ENCODE measurements around the gene CEP89.

Gene CEP89

DNA sequence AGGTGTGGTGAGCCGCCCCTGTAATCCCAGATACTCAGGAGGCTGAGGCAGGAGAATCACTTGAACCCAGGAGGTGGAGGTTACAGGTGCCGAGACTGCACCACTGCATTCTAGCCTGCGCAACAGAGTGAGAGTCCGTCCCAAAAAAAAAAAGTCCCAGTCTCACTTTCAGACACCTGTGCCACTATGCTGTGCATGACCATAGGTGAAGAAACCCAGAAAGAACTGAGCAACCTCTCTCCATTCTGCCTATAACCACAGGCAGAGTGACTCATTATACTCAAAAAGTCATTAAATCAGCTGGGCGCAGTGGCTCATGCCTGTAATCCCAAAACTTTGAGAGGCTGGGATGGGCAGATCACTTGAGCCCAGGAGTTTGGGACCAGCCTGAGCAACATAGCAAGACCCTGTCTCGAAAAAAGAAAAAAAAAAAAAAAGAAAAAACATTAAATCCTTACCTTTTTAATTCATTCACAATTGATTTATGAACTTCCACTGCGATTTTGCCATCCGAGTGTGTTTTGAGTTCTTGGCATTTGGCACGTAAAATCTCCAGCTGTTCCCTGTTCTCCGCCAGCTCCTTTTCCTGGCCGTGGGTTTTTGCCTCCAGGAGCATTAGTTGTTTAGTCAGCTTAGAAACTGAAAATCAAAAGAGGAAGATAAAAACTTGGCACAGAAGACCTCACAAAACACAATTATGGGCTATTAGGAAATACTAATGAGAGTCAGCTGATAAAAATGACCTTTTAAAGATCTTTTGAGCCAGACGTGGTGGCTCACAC, 56.7 kb downstream of the CEP89 start:
- Histone ChIP-seq H3K79me2 (ENCODE audit: control insufficient read depth, low read length) (no peaks in the 10 kb centered on the region), H3K4me3 (ENCODE audit: low read length) (no peak overlapping the region), H3K27me3 (ENCODE audit: control insufficient read depth, low read length) (no peaks in the 10 kb centered on the region), H4K20me1 (ENCODE audit: control insufficient read depth, insufficient read depth, low read depth, low read length) (no peaks in the 10 kb centered on the region), H3F3A (ENCODE audit: control insufficient read depth, insufficient read depth) (no peaks in the 10 kb centered on the region), H3K36me3 (ENCODE audit: control insufficient read depth, low read length) (no peaks in the 10 kb centered on the region), H3K4me2 (ENCODE audit: low read length) (no peak overlapping the region), H3K4me1 (ENCODE audit: control insufficient read depth, low read length) (no peaks in the 10 kb centered on the region), H3K27ac (ENCODE audit: low read depth, low read length) (no peak overlapping the region), H3K9me2 (replicated peaks; ENCODE audit: control insufficient read depth, low read length) (no peaks in the 10 kb centered on the region), H3K9me3 (ENCODE audit: control insufficient read depth, insufficient read depth, low read length) (no peaks in the 10 kb centered on the region)
- TF ChIP-seq, protein P1, sequence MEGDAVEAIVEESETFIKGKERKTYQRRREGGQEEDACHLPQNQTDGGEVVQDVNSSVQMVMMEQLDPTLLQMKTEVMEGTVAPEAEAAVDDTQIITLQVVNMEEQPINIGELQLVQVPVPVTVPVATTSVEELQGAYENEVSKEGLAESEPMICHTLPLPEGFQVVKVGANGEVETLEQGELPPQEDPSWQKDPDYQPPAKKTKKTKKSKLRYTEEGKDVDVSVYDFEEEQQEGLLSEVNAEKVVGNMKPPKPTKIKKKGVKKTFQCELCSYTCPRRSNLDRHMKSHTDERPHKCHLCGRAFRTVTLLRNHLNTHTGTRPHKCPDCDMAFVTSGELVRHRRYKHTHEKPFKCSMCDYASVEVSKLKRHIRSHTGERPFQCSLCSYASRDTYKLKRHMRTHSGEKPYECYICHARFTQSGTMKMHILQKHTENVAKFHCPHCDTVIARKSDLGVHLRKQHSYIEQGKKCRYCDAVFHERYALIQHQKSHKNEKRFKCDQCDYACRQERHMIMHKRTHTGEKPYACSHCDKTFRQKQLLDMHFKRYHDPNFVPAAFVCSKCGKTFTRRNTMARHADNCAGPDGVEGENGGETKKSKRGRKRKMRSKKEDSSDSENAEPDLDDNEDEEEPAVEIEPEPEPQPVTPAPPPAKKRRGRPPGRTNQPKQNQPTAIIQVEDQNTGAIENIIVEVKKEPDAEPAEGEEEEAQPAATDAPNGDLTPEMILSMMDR (IDR thresholded peaks at IDR 0.05; ENCODE audit: low read depth, low read length, poor library complexity, severe bottlenecking) = no peak
- TF ChIP-seq EZH2phosphoT487 (IDR thresholded peaks at IDR 0.05; ENCODE audit: borderline replicate concordance, low read length) = no peak

- H3K4me2 ChIP-seq (ENCODE audit: low read length) = no peak overlapping the region
- no peak overlapping the region for H3K4me3 ChIP-seq (ENCODE audit: low read length)
- H3K27me3 ChIP-seq (ENCODE audit: control insufficient read depth, low read length) = no peaks in the 10 kb centered on the region
- no peak overlapping the region for H3K27ac ChIP-seq (ENCODE audit: low read depth, low read length)
- no peaks in the 10 kb centered on the region for H3K4me1 ChIP-seq (ENCODE audit: control insufficient read depth, low read length)
- TF ChIP-seq, protein P1 (IDR thresholded peaks at IDR 0.05; ENCODE audit: low read depth, low read length, poor library complexity, severe bottlenecking) = no peak
- no peak for TF ChIP-seq EZH2phosphoT487 (IDR thresholded peaks at IDR 0.05; ENCODE audit: borderline replicate concordance, low read length)
- H3K36me3 ChIP-seq (ENCODE audit: control insufficient read depth, low read length) = no peaks in the 10 kb centered on the region
- H3K9me2 ChIP-seq (replicated peaks; ENCODE audit: control insufficient read depth, low read length) = no peaks in the 10 kb centered on the region
- H3K79me2 ChIP-seq (ENCODE audit: control insufficient read depth, low read length) = no peaks in the 10 kb centered on the region
- no peaks in the 10 kb centered on the region for H3F3A ChIP-seq (ENCODE audit: control insufficient read depth, insufficient read depth)
- H3K9me3 ChIP-seq (ENCODE audit: control insufficient read depth, insufficient read depth, low read length) = no peaks in the 10 kb centered on the region
- no peaks in the 10 kb centered on the region for H4K20me1 ChIP-seq (ENCODE audit: control insufficient read depth, insufficient read depth, low read depth, low read length)
Measured at GRCh38 chr19:32911467-32911866, 60.3 kb downstream of the CEP89 start.

DNA sequence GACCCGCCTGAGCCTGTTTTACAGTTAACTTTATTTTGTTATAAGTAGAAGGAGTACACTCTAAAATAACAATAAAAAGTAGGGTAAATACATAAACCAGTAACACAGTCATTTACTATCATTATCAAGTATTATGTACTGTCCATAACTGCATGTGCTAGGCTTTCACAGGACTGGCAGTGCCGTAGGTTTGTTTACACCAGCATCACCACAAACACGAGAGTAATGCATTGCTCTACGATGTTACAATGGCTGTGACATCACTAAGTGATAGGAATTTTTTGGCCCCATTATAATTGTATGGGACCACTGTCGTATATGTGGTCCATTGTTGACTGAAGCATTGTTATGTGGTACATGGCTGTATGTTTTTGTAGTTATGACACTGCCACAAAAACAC, 60.9 kb downstream of the CEP89 start:
- no peak overlapping the region for H3K4me3 ChIP-seq (ENCODE audit: low read length)
- H3K4me2 ChIP-seq (ENCODE audit: low read length) = no peak overlapping the region
- no peaks in the 10 kb centered on the region for H3K9me2 ChIP-seq (replicated peaks; ENCODE audit: control insufficient read depth, low read length)
- no peaks in the 10 kb centered on the region for H3K79me2 ChIP-seq (ENCODE audit: control insufficient read depth, low read length)
- no peaks in the 10 kb centered on the region for H3K27me3 ChIP-seq (ENCODE audit: control insufficient read depth, low read length)
- no peaks in the 10 kb centered on the region for H4K20me1 ChIP-seq (ENCODE audit: control insufficient read depth, insufficient read depth, low read depth, low read length)
- H3K9me3 ChIP-seq (ENCODE audit: control insufficient read depth, insufficient read depth, low read length) = no peaks in the 10 kb centered on the region
- H3K4me1 ChIP-seq (ENCODE audit: control insufficient read depth, low read length) = no peaks in the 10 kb centered on the region
- no peaks in the 10 kb centered on the region for H3F3A ChIP-seq (ENCODE audit: control insufficient read depth, insufficient read depth)
- no peaks in the 10 kb centered on the region for H3K36me3 ChIP-seq (ENCODE audit: control insufficient read depth, low read length)
- H3K27ac ChIP-seq (ENCODE audit: low read depth, low read length) = no peak overlapping the region
- TF ChIP-seq EZH2phosphoT487 (IDR thresholded peaks at IDR 0.05; ENCODE audit: borderline replicate concordance, low read length) = no peak
- TF ChIP-seq, protein P1 (IDR thresholded peaks at IDR 0.05; ENCODE audit: low read depth, low read length, poor library complexity, severe bottlenecking) = no peak

Measured in DOHH2 (cell line).